K562 (cell line): ENCODE data around the gene ITGAL. TPM values are rescaled to one million over a fixed set of nuclear protein-coding genes. Genes with fewer than 3 reads are reported as not detected.

ENCODE experiments used
- ERF ChIP-seq: fragments of 450-650 bp; formaldehyde crosslinking; IDR thresholded peaks from 2 replicates; pipeline ENCODE4 v1.4.0; 2020; ENCODE audit warnings: mild to moderate bottlenecking, mixed read lengths
- GATAD2B ChIP-seq: fragments of 450-650 bp; IDR thresholded peaks from 2 replicates; pipeline ENCODE4 v1.6.1; 2017; ENCODE audit warnings: mild to moderate bottlenecking, borderline replicate concordance
- KDM4B ChIP-seq, 2 experiments: fragments of 450-650 bp in 1 of 2; sonication (generic) in 1 of 2; IDR thresholded peaks; 2 replicates each; pipeline ENCODE4 v1.6.1; 2016 to 2017; ENCODE audit warnings: borderline replicate concordance in 2 of 2, antibody characterized with exemption in 1 of 2, low read depth in 1 of 2, mild to moderate bottlenecking in 1 of 2
- MYNN ChIP-seq, 2 experiments: sonication (generic); formaldehyde crosslinking in 1 of 2; IDR thresholded peaks; 2 replicates each; pipeline versions ENCODE4 v1.5.0 to v1.6.1; 2016 to 2020; ENCODE audit warnings: antibody characterized with exemption in 1 of 2, missing genetic modification reagents in 1 of 2
- NFXL1 ChIP-seq: fragments of 450-650 bp; formaldehyde crosslinking; IDR thresholded peaks from 2 replicates; pipeline ENCODE4 v1.4.0; 2021; ENCODE audit warnings: mild to moderate bottlenecking
- NR1H2 ChIP-seq: sonication (generic); formaldehyde crosslinking; IDR thresholded peaks from 2 replicates; pipeline ENCODE4 v1.4.0; 2020; ENCODE audit warnings: mild to moderate bottlenecking, missing genetic modification reagents
- PHB ChIP-seq: fragments of 250-450 bp; sonication (Bioruptor Pico); IDR thresholded peaks from 2 replicates; pipeline ENCODE4 v1.5.0; 2021
- SAP30 ChIP-seq: fragments of 200-600 bp; sonication (generic); IDR thresholded peaks from 2 replicates; pipeline ENCODE4 v1.6.1; 2012; ENCODE audit warnings: borderline replicate concordance, low read depth, mild to moderate bottlenecking, moderate library complexity, low read length, control low read depth, inconsistent platforms; ENCODE audit not compliant: insufficient read depth, poor library complexity, severe bottlenecking
- SRSF9 ChIP-seq: fragments of 200-400 bp; formaldehyde crosslinking; IDR thresholded peaks from 2 replicates; pipeline ENCODE4 v1.6.1; 2017; ENCODE audit warnings: low read depth, low read length, borderline replicate concordance
- TOE1 ChIP-seq, 2 experiments: fragments of 450-650 bp in 1 of 2; sonication (generic) in 1 of 2; formaldehyde crosslinking in 1 of 2; IDR thresholded peaks; 2 replicates each; pipeline versions ENCODE4 v1.7.1 to v1.8.0; 2016 to 2022; ENCODE audit warnings: borderline replicate concordance in 2 of 2, mild to moderate bottlenecking in 2 of 2, antibody characterized with exemption in 1 of 2, inconsistent platforms in 1 of 2, low read depth in 1 of 2, missing genetic modification reagents in 1 of 2, moderate library complexity in 1 of 2
- YBX1 ChIP-seq: fragments of 450-650 bp; IDR thresholded peaks from 2 replicates; pipeline ENCODE4 v1.7.1; 2016; ENCODE audit warnings: mild to moderate bottlenecking
- ZBTB11 ChIP-seq, 3 experiments: fragments of 200-800 bp in 1 of 3; fragments of 250-450 bp in 1 of 3; fragments of 450-650 bp in 1 of 3; sonication (Bioruptor Pico) in 1 of 3; sonication (Bioruptor generic) in 1 of 3; formaldehyde crosslinking in 1 of 3; IDR thresholded peaks; 2 replicates each; pipeline versions ENCODE4 v1.6.1 to v1.8.0; 2016 to 2022; ENCODE audit warnings: mild to moderate bottlenecking in 2 of 3, missing genetic modification characterization in 2 of 3, missing compliant biosample characterization in 1 of 3, moderate library complexity in 1 of 3
- ZEB2 ChIP-seq: fragments of 450-650 bp; IDR thresholded peaks from 2 replicates; pipeline ENCODE4 v1.6.1; 2016
- ZFPM2 ChIP-seq: fragments of 250-450 bp; sonication (Bioruptor Pico); IDR thresholded peaks from 2 replicates; pipeline ENCODE4 v1.5.1; 2022; ENCODE audit warnings: mild to moderate bottlenecking
- ZNF174 ChIP-seq: fragments of 250-450 bp; sonication (Bioruptor Pico); IDR thresholded peaks from 2 replicates; pipeline ENCODE4 v1.4.0; 2020; ENCODE audit warnings: mild to moderate bottlenecking
- ZNF384 ChIP-seq: IDR thresholded peaks from 2 replicates; pipeline ENCODE4 v1.6.1; 2012; ENCODE audit warnings: low read depth, low read length, improper control_type of control experiment
- ZNF551 ChIP-seq: fragments of 250-450 bp; sonication (Bioruptor Pico); IDR thresholded peaks from 2 replicates; pipeline ENCODE4 v1.5.0; 2021; ENCODE audit warnings: mild to moderate bottlenecking, moderate library complexity
- polyA plus RNA-seq, 8 experiments: library from polyadenylated mRNA; depleted of rRNA in 4 of 8; stranded (reverse) in 5 of 8; unstranded in 3 of 8; fragments of >200 nt; fragmentation: Nextera tagmentation in 2 of 8; fragmentation: Illumina TruSeq in 1 of 8; extraction: Ambion mirVana in 2 of 8; extraction: Trizol in 1 of 8; gene quantifications; 2 replicates each; pipeline versions ENCODE4 v1.2.1 to v1.2.3, GENCODE V29; 2011 to 2014; ENCODE audit warnings: inconsistent platforms in 1 of 8, missing spikeins in 1 of 8
- total RNA-seq, 7 experiments: library from RNA; depleted of rRNA in 6 of 7; stranded (reverse); fragments of >200 nt in 6 of 7; fragmentation: Illumina TruSeq in 2 of 7; extraction: Trizol in 2 of 7; gene quantifications; 2 replicates each; pipeline versions ENCODE4 v1.2.1 to v1.2.3, GENCODE V29; 2011 to 2021; ENCODE audit warnings: low replicate concordance in 1 of 7
- TF ChIP-seq, protein P1 (sequence below): fragments of 450-650 bp; formaldehyde crosslinking; conservative IDR thresholded peaks from 2 replicates; pipeline ENCODE4 v1.4.0; 2022; ENCODE audit warnings: mild to moderate bottlenecking, missing genetic modification characterization
- TF ChIP-seq, protein P2 (sequence below): fragments of 450-650 bp; formaldehyde crosslinking; IDR thresholded peaks from 2 replicates; pipeline ENCODE4 v1.4.0; 2020; ENCODE audit warnings: mild to moderate bottlenecking, moderate library complexity
- TF ChIP-seq, protein P3 (sequence below): sonication (generic); IDR thresholded peaks from 2 replicates; pipeline ENCODE4 v1.6.1; 2016

ITGAL gene
- total and polyA plus RNA-seq, 9 of the 15 experiments (the other 6 are each of a cell fraction or from before 2014, with no cell fraction given) = 0.01 to 0.53 TPM; not detected in 7

DNA sequence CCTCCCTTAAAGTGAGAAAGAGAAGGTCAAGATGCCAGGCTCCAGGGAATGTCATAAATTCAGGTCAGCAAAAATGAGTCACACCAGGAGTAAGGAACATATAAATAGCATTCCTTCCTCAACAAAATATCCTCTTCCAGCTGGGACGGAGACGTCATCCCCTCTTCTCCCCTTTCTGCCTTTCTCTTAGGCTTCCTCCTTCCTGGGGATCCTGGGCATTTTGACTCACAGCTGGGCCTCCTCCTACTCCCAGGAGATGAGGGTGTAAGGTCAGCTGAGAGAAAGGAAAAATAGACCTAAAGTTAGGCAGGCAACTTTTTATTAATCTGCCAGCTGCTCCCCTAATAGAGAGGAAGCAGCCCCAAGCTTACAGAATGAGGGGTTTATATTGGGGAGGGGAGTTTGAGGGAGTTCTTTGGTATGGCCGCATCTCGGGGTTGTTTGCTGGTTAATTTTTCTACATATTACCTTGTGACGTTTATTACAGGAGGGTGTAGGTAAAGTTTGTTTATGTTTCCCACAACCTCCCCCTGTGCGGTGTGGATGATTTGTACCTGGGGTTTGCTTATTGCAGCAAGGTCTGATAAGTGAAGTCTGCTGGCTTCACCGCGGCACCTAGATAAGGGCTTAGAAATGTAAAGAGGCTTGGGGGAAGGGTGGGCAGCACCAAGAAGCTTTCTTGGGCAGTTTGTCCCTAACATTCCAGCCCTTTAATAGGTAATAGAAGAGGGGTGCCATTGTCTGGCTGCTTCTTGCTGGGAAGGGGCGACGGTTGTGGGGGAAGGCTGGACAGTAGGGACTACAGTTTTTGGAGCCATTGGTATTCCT lies 69.2 kb downstream of the ITGAL start (continued):
- peak in 1 of 3 experiments; percentile 43; a peak in 1 of 6 replicates for TF ChIP-seq ZBTB11 (CRISPR knock-in tag; IDR thresholded peaks at IDR 0.05)
- no peak for TF ChIP-seq SRSF9
- no peak for TF ChIP-seq ZFPM2 (CRISPR knock-in tag)
- TF ChIP-seq ZNF551 (CRISPR knock-in tag) = no peak
- no peak for TF ChIP-seq ZNF384
- TF ChIP-seq ZEB2 = peak; percentile 88
- TF ChIP-seq, protein P1, sequence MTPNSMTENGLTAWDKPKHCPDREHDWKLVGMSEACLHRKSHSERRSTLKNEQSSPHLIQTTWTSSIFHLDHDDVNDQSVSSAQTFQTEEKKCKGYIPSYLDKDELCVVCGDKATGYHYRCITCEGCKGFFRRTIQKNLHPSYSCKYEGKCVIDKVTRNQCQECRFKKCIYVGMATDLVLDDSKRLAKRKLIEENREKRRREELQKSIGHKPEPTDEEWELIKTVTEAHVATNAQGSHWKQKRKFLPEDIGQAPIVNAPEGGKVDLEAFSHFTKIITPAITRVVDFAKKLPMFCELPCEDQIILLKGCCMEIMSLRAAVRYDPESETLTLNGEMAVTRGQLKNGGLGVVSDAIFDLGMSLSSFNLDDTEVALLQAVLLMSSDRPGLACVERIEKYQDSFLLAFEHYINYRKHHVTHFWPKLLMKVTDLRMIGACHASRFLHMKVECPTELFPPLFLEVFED (CRISPR knock-in tag) = no peak
- no peak for TF ChIP-seq NR1H2 (CRISPR knock-in tag)
- TF ChIP-seq PHB (CRISPR knock-in tag) = no peak
- TF ChIP-seq, protein P2, sequence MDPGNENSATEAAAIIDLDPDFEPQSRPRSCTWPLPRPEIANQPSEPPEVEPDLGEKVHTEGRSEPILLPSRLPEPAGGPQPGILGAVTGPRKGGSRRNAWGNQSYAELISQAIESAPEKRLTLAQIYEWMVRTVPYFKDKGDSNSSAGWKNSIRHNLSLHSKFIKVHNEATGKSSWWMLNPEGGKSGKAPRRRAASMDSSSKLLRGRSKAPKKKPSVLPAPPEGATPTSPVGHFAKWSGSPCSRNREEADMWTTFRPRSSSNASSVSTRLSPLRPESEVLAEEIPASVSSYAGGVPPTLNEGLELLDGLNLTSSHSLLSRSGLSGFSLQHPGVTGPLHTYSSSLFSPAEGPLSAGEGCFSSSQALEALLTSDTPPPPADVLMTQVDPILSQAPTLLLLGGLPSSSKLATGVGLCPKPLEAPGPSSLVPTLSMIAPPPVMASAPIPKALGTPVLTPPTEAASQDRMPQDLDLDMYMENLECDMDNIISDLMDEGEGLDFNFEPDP (CRISPR knock-in tag) = no peak
- TF ChIP-seq, protein P3, sequence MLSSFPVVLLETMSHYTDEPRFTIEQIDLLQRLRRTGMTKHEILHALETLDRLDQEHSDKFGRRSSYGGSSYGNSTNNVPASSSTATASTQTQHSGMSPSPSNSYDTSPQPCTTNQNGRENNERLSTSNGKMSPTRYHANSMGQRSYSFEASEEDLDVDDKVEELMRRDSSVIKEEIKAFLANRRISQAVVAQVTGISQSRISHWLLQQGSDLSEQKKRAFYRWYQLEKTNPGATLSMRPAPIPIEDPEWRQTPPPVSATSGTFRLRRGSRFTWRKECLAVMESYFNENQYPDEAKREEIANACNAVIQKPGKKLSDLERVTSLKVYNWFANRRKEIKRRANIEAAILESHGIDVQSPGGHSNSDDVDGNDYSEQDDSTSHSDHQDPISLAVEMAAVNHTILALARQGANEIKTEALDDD = no peak
- no peak for TF ChIP-seq NFXL1 (CRISPR knock-in tag)
- no peak for TF ChIP-seq TOE1 (IDR thresholded peaks at IDR 0.05; ENCODE audit: borderline replicate concordance)
- no peak for TF ChIP-seq TOE1 (CRISPR knock-in tag; IDR thresholded peaks at IDR 0.05; ENCODE audit: borderline replicate concordance, low read depth)
- TF ChIP-seq GATAD2B = no peak
- TF ChIP-seq SAP30 = no peak
- TF ChIP-seq ZNF174 (CRISPR knock-in tag) = no peak
- no peak for TF ChIP-seq KDM4B (IDR thresholded peaks at IDR 0.05; ENCODE audit: borderline replicate concordance in 2 of 2, low read depth in 1 of 2)
- TF ChIP-seq YBX1 = no peak
- TF ChIP-seq MYNN (IDR thresholded peaks at IDR 0.05) = no peak
- no peak for TF ChIP-seq MYNN (CRISPR knock-in tag; IDR thresholded peaks at IDR 0.05)
- no peak for TF ChIP-seq ERF (CRISPR knock-in tag)
